ENCODE data around the gene STXBP6. TPM values are rescaled to one million over a fixed set of nuclear protein-coding genes. Genes with fewer than 3 reads are reported as not detected.

STXBP6 gene
- total and polyA plus RNA-seq, 2 of the 13 experiments (the other 11 are each of a cell fraction or from before 2014, with no cell fraction given): 35.3 to 42.8 TPM

- TF ChIP-seq ZMYM4 (CRISPR knock-in tag; IDR thresholded peaks at IDR 0.05) (no peak), ZNF235 (CRISPR knock-in tag; IDR thresholded peaks at IDR 0.05; ENCODE audit: borderline replicate concordance) (no peak), E2F1 (CRISPR knock-in tag; IDR thresholded peaks at IDR 0.05) (0 out of 2 replicates have a peak, but pooled peaks have one; percentile 7), GATA4 (IDR thresholded peaks at IDR 0.05; ENCODE audit: borderline replicate concordance, low read depth) (no peak), CEBPB (IDR thresholded peaks at IDR 0.05; ENCODE audit: borderline replicate concordance, low read depth, low read length) (peak; percentile 69; the same call in 1 of the 2 replicates), PATZ1 (CRISPR knock-in tag; IDR thresholded peaks at IDR 0.05) (0 out of 2 replicates have a peak, but pooled peaks have one; percentile 6)
- TF ChIP-seq, protein P1, sequence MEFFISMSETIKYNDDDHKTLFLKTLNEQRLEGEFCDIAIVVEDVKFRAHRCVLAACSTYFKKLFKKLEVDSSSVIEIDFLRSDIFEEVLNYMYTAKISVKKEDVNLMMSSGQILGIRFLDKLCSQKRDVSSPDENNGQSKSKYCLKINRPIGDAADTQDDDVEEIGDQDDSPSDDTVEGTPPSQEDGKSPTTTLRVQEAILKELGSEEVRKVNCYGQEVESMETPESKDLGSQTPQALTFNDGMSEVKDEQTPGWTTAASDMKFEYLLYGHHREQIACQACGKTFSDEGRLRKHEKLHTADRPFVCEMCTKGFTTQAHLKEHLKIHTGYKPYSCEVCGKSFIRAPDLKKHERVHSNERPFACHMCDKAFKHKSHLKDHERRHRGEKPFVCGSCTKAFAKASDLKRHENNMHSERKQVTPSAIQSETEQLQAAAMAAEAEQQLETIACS (CRISPR knock-in tag; IDR thresholded peaks at IDR 0.05): no peak
Measured at GRCh38 chr14:24837280-24838046, 212.5 kb downstream of the STXBP6 start (continued).

Data from HepG2 (cell line).